ENCODE data around the gene AAGAB.
"Not testable (repeated sequence)": the region's sequence is repeated elsewhere in the genome, so short reads cannot be mapped to it uniquely, and the experiment has no call there.

Gene AAGAB

DNA sequence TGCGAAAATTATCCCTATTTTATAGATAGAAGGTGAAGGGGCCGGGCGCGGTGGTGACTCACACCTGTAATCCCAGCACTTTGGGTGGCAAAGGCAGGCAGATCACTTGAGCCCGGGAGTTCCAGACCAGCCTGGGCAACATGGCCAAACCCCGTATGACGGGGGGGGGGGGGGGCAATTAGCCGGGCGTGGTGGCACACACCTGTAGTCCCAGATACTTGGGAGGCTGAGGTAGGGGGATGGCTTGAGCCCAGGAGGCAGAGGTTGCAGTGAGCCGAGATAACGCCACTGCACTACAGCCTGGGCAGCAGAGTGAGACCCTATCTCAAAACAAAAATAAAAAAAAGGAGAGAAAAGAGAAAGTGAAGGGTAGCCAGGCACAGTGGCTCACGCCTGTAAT is 1.4 kb downstream of the AAGAB start:
- no peak for DNase-seq

DNA sequence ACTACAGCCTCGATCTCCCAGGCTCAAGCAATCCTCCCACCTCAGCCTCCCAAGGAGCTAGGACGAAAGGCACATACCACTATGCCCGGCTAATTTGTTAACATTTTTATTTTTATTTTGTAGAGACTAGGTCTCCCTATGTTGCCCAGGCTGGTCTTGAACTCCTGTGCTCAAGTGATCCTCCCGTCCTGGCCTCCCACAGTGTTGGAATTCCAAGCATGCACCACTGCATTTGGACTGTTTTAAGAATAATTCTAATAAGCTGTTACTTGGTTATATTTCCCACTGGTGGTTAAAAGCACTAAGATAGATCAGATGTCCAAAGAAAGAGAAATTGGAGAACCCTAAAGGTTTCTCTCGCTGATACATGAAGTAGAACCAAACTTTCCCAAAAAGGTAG is 3.1 kb downstream of the AAGAB start:
- no peak for DNase-seq

DNA sequence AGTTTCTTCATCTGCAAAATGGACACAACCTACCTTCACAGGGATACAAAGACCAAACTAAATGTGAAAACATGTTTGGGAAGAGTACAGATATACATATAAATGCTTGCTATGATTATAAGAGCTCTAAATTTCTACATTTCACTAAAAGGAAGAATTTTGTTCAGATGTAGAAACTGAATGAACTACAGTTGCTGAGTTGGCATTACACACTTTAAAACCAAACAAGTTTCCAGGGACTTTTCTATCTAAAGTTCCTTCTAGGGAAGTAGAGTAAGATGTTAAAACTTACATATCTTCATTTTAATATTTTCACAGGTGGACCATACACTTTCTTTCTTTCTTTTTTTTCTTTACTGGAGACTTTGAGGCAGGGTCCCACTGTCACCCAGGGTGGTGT is 4.6 kb downstream of the AAGAB start:
- no peak for DNase-seq

DNA sequence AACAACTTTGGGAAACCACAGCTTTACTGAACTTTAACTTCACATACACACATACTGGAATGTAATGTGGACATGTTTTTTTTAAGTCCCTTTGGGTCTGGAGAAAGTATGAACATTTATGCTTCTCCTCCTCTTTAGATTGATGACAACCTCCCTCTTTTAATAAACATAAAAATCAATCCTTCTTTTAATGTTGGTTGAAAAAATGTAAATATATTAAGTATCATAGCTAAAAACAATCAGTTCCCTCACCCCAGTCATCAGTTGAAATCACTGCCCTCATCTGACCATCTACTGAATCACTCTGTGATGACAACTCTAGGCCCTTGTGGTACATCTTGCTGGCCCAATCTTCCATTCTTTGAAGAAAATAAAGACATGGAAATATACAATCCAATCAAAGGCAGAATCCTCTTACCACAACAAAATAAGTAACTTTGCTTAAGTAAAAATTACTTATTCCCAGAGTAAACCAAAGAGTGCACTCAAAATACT is 6.4 kb downstream of the AAGAB start:
- no peak for DNase-seq

DNA sequence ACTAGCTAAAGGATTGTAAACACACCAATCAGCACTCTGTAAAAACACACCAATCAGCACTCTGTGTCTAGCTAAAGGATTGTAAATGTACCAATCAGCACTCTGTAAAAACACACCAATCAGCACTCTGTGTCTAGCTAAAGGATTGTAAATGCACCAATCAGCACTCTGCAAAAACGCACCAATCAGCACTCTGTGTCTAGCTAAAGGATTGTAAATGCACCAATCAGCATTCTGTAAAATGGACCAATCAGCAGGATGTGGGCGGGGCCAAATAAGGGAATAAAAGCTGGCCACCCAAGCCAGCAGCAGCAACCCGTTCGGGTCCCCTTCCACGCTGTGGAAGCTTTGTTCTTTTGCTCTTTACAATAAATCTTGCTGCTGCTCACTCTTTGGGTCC is 7.9 kb downstream of the AAGAB start:
- DNase-seq, result not testable (repeated sequence)

DNA sequence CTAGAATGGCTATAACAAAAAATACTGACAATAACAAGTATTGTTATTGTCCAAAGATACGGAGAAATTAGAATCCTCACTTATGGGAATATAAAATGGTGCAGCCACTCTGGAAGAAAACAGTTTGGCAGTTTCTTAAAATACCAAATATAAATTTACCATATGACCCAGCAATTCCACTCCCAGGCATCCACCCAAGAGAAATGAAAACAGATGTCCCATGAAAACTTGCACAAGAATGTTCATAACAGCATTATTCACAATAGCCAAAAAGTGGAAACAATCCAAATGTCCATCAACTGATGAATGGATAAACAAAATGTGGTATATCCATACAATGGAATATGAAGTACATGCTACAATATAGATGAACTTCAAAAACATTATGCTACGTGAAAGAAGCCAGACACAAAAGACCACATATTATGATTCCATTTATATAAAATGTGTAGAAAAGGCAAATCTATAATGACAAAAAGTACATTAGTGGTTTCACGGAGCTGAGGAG is 9.4 kb downstream of the AAGAB start:
- DNase-seq, result no peak

DNA sequence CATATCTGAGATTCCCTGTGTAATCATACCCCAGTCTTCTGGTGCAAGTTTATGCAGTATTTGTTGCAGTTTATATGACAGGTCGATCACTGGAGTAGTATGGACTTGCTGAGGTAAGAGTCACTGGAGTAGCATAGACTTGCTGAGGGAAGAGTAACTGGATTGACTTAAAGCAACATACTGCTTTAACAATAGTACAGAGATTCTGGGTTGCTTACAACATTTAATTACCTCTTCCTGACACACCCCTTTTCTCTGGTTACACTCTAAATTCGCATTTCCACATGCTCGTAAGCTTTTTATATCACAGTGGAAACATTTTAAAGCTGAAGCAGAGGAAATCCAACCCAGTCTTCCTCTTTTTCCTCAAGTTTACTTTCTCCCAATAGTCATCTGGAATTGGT is 11.8 kb downstream of the AAGAB start:
- no peak for DNase-seq

DNA sequence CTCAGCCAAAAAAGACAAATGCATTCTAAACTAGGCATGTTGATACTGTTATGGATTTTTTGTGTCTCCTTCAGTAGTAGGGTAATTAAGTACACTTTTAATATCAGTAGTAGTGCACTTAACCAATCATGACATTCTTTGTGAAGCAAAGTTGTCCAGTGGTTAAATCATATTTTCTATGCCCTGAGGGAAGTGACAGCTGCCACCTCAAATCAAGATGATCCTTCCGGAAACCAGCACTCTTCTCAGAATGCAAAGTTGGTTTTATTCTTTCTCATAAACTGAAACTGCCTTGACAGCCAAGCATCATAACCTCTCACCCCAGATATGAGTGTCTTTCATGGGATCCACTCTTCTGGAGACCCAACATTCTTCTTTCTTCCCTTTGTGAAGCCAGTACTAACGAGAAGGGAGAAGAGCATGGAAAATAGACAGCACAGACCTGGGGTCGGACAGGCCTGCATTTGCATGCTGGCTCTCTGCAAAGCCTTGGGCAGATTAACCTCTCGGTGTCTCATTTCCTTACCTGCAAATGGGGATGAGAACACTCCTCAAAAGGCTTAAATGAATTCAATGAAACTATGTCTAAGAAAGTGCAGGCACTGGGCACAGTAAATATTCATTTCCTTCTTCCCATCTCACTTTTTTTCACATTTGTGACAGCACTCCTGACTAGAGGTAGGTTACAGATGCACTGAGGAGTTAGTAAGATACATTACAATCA is 13.2 kb downstream of the AAGAB start:
- DNase-seq, result peak; percentile 90

DNA sequence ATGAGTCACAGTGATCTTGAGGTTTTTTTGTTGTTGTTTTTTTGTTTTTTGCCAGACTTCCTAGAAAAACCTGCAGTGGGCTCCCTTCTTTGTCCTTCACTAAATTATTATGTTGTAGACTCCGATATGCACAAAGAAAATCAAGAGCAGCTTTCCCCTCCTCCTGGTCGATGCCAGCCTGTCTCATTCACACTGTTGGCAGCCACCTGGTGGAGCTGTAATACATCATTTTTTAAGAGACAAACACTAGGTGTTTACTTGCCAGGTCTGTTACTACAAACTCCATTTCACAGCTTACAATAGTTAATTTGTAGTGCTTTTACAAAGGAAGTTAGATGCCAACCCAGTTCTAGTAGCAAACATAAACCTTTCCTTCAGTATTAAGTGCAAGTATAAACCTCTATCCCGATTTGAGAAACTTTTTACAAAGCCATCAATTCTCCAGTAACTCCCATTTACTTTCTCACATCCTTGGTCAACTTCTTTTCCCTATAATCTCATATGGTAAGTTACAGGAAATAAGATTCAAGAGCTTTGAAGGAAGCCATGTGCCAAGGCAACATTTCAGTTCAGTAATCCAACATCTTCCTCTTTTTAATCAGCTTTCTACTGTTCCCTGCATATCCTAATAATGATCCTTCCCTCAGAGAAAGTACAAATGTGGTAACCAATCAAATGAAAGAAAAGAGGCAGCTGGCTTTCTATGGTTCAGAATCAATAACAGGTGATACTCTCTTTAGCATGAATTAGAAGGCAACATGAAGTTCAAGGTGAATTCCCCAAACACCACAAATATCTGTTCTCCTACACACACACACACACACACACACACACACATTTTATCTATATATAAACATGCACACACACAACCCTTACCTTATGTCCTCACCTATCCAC is 14.0 kb downstream of the AAGAB start:
- peak; percentile 50 for DNase-seq

DNA sequence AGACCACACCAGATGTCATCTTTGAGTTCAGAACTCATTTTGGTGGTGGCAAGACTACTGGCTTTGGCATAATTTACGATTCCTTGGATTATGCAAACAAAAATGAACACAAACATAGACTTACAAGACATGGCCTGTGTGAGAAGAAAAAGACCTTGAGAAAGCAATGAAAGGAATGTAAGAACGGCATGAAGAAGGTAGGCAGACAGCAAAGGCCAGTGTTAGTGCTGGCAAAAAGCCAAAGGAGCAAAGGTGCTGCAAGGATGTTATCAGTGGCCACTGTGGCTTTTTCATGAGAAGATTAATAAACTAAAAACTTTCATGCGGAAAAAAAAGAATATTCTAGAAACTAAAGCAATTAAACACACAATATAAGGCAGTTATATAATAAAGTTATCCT is 21.9 kb downstream of the AAGAB start:
- DNase-seq, result no peak

DNA sequence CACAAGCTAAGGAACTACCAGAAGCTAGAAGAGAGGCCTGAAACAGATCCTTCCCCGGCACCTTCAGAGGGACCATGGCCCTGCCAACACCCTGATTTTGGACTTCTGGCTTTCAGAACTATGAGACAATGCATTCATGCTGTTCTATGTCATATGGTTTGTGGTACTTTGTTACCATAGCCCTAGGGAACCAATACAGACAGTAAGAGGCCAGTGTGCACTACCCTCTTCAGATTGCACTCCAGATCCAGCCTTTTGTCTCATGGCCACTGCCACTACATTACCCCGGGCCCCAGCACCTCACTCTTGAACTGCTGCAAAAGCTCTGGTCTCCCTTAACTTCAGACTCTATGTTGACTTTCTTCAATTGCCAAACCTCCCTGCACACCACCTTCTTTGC is 24.0 kb downstream of the AAGAB start:
- no peak for DNase-seq

DNA sequence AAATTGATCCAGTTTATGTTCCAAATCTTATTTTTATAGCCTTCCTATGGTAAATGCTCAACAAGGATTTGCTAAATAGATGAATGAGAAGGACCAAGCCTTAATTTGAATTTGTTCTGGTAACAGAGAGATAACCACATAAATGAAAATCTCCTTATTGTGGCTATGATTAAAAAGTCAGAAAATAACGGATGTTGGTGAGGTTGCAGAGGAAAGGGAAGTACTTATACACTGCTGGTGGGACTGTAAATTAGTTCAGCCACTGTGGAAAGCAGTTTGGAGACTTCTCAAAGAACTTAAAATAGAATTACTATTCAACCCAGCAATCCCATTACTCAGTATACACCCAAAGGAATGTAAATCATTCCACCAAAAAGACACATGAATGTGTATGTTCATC is 26.2 kb downstream of the AAGAB start:
- DNase-seq, result no peak

DNA sequence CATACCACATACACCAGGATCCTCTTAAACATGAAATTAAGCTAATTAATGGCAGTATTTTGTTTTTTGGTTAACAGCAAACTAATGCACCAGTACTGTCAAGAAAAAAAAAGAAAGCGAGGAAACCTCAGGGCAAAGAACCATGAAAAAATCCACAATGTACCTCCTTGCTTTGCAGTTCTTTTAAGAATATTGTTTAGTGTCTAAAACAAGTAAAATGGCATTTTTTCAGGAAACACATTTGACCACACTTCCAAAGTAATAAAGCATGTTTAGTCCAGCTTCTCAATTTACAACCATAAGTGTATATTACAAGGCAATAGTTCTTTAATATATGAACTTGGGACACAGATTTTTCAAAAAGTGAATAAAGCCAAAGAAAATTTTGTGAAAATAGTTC is 26.6 kb downstream of the AAGAB start:
- DNase-seq, result no peak

DNA sequence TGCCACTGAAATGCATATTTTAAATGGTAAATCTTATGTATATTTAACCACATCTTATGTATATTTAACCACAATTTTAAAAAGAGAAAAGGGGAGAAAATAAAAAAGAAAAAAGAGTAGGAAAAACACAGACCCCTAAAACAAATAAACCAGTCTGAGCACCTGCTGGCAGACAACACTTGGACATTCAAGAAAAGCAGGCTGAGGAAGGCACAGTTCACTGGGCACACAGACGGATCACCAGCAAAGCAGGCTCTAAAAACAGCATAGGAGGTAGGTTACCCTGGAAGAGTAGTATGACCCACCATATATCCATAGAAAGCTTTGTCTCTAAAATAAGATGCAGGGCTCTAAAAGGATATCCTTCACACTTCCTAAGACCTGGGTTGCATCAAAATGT is 27.0 kb downstream of the AAGAB start:
- no peak for DNase-seq

DNA sequence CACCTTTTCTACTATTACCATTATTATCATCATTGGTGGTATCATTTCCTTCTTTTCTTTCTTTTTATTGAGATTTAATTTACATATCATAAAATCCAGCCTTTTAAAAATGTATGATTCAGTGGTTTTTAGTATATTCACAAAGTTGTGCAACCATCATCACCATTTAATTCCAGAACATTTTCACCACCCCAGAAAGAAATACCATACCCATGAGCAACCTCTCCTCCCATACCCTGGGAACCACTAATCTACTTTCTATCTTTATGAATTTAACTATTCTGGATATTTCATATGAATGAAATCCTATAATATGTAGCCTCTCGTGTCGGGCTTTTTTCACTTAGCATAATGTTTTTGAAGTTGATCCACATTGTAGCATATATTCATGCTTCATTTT is 29.1 kb downstream of the AAGAB start:
- no peak for DNase-seq

DNA sequence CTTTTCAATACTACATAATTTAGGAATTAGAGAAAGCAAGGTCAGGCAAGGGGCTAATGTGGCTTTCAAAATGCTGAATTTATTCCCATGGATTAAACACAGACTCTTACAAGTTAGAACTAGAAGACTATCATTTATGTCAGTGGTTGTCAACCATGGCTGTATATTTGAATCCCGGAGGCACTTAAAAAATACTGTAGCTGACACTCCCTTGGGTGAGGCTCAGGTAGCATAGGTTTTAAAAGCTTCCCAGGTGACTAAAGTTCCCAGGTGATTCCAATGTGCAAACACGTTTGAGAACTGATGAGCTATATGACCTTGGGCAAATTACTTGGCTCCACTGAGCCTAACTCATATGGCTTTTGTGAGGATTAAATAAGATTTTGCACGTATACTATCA is 29.6 kb downstream of the AAGAB start:
- DNase-seq, result no peak

DNA sequence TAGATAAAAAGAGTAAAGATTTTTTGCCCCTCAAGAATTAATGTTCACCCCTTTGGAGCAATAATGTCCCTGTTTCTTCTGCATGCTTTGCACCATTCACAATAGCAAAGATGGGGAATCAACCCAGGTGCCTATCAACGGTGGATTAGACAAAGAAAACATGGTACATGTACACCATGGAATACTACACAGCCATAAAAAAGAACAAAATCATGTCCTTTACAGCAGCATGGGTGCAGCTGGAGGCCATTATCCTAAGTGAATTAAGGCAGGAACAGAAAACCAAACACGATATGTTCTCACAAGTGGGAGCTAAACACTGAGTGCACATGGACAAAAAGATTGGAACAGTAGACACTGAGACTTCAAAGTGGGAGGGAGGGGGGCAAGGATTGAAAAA is 35.2 kb downstream of the AAGAB start:
- no peak for DNase-seq

DNA sequence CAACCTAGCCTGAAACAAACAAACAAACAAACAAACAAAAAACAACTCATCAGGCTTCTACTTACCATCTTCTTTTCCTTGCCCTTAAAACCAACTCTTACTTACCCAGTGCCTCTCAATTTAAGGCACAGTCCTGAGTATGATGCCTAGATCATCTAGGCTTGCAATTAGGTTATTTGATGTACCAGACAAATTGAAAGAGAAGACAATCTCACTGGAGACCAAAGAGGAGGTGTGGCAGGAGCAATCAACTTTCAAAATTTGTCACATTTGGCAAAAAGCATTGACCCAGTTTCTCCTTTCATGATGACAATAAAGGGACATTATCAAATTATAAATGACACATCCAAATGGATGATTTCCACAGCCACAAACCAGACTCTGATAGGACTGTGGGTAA is 36.0 kb downstream of the AAGAB start:
- DNase-seq, result peak; percentile 23

DNA sequence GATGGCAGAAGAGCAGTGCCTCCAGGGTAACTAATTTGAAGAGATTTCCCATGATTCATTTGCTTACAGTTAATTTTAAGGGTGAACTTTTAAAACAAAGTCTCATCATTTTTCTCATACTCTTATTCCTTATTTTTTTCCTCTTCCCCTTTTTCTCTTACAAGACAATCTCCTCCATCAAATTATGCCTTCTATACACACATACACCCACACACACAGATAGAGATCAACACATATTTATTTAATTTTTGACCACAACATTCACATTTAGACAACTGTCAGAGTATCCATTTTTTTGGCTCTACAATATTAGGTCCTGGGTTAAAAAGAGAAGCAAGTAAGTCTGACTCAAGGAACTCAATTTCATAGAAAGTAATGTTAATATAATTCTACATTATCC is 37.6 kb downstream of the AAGAB start:
- DNase-seq, result no peak

DNA sequence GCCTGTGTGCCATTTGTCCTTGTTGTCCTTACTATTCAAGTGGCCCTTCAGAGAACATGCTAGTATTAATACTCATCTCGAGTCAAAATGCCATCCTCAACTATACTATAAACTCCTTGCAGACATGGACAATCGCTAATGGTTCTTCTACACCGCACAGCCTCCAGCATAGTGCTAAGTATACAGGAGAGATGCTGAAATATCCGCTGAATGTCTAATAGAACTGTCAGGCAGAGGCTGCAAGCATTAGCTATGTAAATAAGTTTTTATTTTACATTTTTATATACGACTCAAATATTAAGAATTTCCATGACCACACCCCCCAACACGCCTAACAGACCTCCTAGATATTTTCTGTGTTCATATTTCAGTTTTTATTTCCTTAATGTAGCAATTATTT is 39.4 kb downstream of the AAGAB start:
- DNase-seq, result no peak

DNA sequence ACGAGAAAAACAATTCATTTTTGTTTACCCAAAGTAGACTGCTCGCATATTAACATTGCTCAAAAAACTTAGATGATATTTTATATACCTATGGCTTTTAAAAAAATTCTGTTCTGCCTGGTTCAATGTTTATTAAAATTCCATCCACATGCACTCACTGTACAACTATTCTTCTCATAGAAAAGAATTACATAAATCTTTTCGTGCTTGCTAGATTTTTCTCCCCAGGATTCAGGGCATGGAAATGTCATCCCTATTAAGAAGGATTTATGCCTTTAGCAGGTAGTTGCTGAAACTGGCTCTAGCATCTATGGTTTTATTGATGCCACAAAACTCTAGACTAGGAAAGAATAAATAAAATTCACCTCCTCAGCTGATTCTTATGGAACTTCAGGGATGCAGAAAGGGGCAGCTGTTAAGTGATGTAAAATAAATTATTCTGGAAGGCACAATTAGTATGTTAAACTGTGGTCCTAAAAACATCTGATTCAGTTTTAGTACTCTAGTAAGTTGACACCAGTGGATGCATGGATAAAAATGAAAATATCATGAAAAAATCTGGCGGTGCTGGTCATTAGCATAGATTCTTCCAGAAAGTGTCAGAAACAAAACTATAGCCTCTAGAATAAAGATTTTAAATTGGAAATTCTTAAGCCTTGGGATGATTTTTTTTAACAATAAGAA is 41.6 kb downstream of the AAGAB start:
- DNase-seq, result no peak

DNA sequence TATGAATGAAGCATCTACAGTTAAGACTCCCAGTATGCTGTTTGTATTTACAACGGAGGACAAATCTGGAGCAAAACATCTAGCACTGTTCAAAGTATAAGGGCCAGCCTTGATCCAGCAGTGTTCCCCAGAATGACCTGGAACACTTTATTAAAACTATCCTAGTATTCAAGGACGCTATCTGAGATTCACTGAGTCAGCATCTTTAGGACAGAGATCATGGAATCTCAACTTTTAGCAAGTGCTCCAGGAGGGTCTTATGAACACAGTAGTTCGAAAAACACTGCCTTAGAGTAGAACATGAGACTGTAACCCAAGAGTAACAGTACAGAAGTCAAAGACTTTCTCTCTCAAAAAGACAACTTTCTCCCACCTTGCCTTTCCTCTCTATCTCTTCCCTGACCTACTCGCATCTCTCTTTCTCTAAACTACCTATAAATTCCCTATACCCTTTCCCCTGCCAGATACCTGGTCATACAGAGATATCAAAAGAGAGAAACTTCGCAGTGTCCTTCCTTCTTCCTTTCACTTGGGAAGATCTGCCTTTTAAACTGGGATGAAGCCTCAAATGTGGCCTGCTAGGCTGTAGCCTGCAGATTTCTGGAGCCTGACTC is 43.8 kb downstream of the AAGAB start:
- no peak for DNase-seq

DNA sequence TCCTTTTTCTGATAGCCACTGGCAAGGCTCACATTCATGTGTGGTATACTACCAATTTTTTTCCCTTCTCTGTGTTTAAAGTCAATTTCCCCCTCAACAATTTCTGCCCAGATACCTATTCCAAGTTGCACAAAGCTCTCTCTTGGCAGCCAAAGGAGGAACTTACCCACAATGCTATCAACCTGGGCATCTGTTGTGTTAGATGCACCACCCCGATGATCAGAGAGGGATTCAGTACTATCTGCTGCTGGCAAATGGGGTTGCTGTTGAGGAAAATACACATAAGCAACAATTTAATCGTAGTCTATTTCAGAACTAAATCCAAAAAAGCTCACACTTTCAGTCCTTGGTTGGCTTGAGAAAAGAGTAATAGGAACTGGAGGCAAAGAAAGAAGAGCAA is 46.1 kb downstream of the AAGAB start:
- DNase-seq, result no peak

Data from activated CD4-positive, alpha-beta T cell treated with anti-CD3 and anti-CD28 coated beads, Interleukin-2, amount 50 U/mL, for 16 hours (primary cell).